Suprapubic skin (tissue), 4 donors: ENCODE data around the gene FYTTD1. TPM values are rescaled to one million over a fixed set of nuclear protein-coding genes. Genes with fewer than 3 reads are reported as not detected.

Experiments
- DNase-seq, 2 donors: peaks; one replicate each; pipeline ENCODE4 v3.0.0-alpha.2; 2019; ENCODE audit warnings: low spot score in 2 of 2
- H3K27ac ChIP-seq: fragments of 200-600 bp; sonication (generic); one replicate; pipeline ENCODE4 v1.5.1; 2019
- H3K27me3 ChIP-seq: fragments of 200-600 bp; sonication (generic); one replicate; pipeline ENCODE4 v1.5.1; 2019
- H3K36me3 ChIP-seq: fragments of 200-600 bp; sonication (generic); one replicate; pipeline ENCODE4 v1.5.1; 2019
- H3K4me1 ChIP-seq: fragments of 200-600 bp; sonication (generic); one replicate; pipeline ENCODE4 v1.5.1; 2019
- H3K4me3 ChIP-seq: fragments of 200-600 bp; sonication (generic); one replicate; pipeline ENCODE4 v1.5.1; 2019; ENCODE audit warnings: mild to moderate bottlenecking
- H3K9me3 ChIP-seq: fragments of 200-600 bp; sonication (generic); one replicate; pipeline ENCODE4 v1.5.1; 2019
- EP300 ChIP-seq: sonication (generic); formaldehyde crosslinking; IDR thresholded peaks from one replicate; pipeline ENCODE4 v1.6.1; 2017; ENCODE audit warnings: antibody characterized with exemption
- POLR2A ChIP-seq, 2 donors: fragments of 450-650 bp; IDR thresholded peaks; one replicate each; pipeline ENCODE4 v1.6.1; 2017; ENCODE audit warnings: antibody characterized with exemption in 2 of 2, mild to moderate bottlenecking in 2 of 2, moderate library complexity in 2 of 2
- POLR2AphosphoS5 ChIP-seq, 3 donors: sonication (generic); formaldehyde crosslinking; IDR thresholded peaks; one replicate each; pipeline ENCODE4 v1.6.1; 2017; ENCODE audit warnings: antibody characterized with exemption in 3 of 3
- WGBS: methylation state at CpG from one replicate; pipeline ENCODE4 v1.1.5; 2018; 5-methylcytosine and 5-hydroxymethylcytosine counted together
- total RNA-seq, 4 donors: library from RNA; depleted of rRNA; stranded (reverse); fragments of >200 nt; gene quantifications; one replicate each; pipeline ENCODE4 v1.1.0, GENCODE V29; 2016
- TF ChIP-seq, protein P1 (sequence below), 2 donors: fragments of 200-600 bp in 1 of 2; fragments of 450-650 bp in 1 of 2; sonication (generic) in 1 of 2; IDR thresholded peaks; one replicate each; pipeline ENCODE4 v1.5.1; 2016 to 2019; ENCODE audit warnings: antibody characterized with exemption in 2 of 2, mild to moderate bottlenecking in 1 of 2, moderate library complexity in 1 of 2

The FYTTD1 gene
- total RNA-seq, 4 donors from 2014 or later = 46.6 to 53.3 (median 49.9) TPM

DNA sequence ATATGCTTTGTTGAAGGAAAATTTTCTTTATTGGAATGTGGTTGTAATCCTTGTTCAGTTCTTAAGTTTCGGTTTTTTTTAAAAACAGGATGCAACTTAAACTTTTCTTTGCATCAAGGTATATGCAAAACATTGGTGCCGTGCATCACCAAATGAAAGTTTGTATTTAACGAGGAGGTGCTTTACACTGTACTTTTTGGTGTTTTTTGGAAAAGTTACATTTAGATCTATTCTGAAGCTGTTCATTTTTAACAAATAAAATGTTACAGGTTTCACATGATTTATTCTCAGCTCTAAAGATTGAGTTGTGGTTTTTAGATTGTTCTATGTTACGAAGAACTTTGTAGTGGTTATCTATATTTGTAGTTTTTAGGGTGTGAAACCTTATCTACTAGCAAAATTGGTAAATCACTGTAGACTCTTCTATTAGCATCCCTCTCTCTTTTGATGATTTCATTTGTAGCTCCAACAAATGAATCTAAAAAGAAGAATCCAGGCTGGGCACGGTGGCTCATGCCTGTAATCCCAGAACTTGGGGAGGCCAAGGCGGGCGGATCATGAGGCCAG lies 34.4 kb downstream of the FYTTD1 start:
- TF ChIP-seq POLR2AphosphoS5 (IDR thresholded peaks at IDR 0.05) (no peak), POLR2A (IDR thresholded peaks at IDR 0.05) (no peak), EP300 (no peak)
- TF ChIP-seq, protein P1, sequence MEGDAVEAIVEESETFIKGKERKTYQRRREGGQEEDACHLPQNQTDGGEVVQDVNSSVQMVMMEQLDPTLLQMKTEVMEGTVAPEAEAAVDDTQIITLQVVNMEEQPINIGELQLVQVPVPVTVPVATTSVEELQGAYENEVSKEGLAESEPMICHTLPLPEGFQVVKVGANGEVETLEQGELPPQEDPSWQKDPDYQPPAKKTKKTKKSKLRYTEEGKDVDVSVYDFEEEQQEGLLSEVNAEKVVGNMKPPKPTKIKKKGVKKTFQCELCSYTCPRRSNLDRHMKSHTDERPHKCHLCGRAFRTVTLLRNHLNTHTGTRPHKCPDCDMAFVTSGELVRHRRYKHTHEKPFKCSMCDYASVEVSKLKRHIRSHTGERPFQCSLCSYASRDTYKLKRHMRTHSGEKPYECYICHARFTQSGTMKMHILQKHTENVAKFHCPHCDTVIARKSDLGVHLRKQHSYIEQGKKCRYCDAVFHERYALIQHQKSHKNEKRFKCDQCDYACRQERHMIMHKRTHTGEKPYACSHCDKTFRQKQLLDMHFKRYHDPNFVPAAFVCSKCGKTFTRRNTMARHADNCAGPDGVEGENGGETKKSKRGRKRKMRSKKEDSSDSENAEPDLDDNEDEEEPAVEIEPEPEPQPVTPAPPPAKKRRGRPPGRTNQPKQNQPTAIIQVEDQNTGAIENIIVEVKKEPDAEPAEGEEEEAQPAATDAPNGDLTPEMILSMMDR (IDR thresholded peaks at IDR 0.05) = no peak
- Histone ChIP-seq H3K36me3 (peaks cover 38% of the 10 kb centered on the region), H3K27me3 (no peaks in the 10 kb centered on the region), H3K9me3 (no peaks in the 10 kb centered on the region), H3K27ac (no peak overlapping the region), H3K4me1 (no peaks in the 10 kb centered on the region), H3K4me3 (no peak overlapping the region)
- no peak for DNase-seq
- 96% methylated on average over 7 of the region's 7 CpGs for WGBS

DNA sequence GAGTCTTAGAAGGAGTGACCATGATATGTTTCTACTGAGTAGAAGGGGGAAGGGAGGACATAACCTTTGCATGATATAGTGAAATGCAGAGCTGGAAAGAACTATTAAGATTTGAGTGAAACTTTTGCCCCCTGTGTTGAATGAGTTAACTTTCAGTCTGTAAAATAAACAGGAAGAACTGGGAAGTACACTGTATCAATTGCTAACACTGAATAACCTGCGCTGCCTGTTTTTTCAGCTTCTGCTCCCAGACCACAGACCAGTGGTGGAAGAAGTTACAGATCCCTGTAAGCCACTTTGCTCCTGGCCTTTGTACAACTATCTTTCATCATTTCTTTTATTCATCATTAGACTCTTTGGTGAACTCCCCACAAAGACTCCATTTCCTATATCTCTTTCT lies 37.7 kb downstream of the FYTTD1 start:
- Histone ChIP-seq H3K36me3 (peaks cover 11% of the 10 kb centered on the region), H3K27me3 (no peaks in the 10 kb centered on the region), H3K9me3 (no peaks in the 10 kb centered on the region), H3K4me3 (no peak overlapping the region), H3K4me1 (peaks cover 9% of the 10 kb centered on the region), H3K27ac (no peak overlapping the region)
- DNase-seq = no peak
- TF ChIP-seq EP300 (no peak), POLR2A (IDR thresholded peaks at IDR 0.05) (no peak), POLR2AphosphoS5 (IDR thresholded peaks at IDR 0.05) (no peak)
- TF ChIP-seq, protein P1 (IDR thresholded peaks at IDR 0.05) = no peak
- WGBS = 77% methylated on average over 1 of the region's 1 CpG

DNA sequence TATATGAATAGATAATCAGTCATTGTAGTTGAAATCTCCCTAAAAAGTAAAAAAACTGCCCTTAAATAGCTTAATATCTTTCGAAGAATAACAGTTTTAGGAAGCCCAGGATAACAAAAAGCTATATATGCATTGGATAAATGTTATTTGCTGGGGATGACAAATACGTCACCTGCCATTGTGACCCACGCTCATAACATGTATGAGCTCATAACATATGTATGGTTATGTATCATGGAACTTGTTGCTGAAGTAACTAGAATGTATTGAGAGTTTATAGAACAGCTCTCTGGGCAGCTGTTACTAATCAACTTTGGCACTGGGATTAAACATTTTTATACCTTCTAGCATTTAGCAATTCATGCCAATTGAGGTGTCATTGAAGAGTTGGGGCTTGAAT lies 39.6 kb downstream of the FYTTD1 start:
- Histone ChIP-seq H3K4me3 (no peak overlapping the region), H3K4me1 (peaks cover 26% of the 10 kb centered on the region), H3K9me3 (no peaks in the 10 kb centered on the region), H3K36me3 (no peaks in the 10 kb centered on the region), H3K27me3 (no peaks in the 10 kb centered on the region), H3K27ac (no peak overlapping the region)
- no peak for DNase-seq
- 96% methylated on average over 3 of the region's 3 CpGs for WGBS
- TF ChIP-seq EP300 = no peak
- no peak for TF ChIP-seq POLR2A (IDR thresholded peaks at IDR 0.05)
- no peak for TF ChIP-seq POLR2AphosphoS5 (IDR thresholded peaks at IDR 0.05)
- TF ChIP-seq, protein P1 (IDR thresholded peaks at IDR 0.05) = no peak

DNA sequence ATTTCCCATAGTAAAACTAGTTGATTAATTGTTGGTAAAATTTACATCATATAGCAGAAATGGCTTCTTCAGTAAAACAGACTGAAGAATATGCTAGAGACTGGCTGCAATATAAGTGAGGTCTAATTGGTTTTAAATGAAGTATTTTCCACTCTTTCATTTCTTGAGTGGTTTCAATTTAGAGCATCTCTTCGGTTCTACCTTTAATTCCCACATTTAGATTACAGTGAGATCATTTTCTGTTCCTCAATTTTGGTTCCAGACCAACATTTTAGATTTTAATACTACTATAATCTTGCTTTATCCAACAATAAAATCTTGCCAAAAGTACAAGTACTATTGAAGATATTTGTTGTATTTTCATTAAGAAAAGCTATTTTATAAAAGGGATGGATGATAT lies 40.4 kb downstream of the FYTTD1 start:
- Histone ChIP-seq H3K27me3 (no peaks in the 10 kb centered on the region), H3K36me3 (no peaks in the 10 kb centered on the region), H3K9me3 (no peaks in the 10 kb centered on the region), H3K27ac (peak overlapping the region; percentile 97), H3K4me1 (peaks cover 29% of the 10 kb centered on the region), H3K4me3 (no peak overlapping the region)
- DNase-seq = no peak
- TF ChIP-seq POLR2A (IDR thresholded peaks at IDR 0.05) = no peak
- TF ChIP-seq EP300 = no peak
- TF ChIP-seq, protein P1 (IDR thresholded peaks at IDR 0.05) = no peak
- TF ChIP-seq POLR2AphosphoS5 (IDR thresholded peaks at IDR 0.05) = no peak
- 73% methylated on average over 1 of the region's 1 CpG for WGBS

DNA sequence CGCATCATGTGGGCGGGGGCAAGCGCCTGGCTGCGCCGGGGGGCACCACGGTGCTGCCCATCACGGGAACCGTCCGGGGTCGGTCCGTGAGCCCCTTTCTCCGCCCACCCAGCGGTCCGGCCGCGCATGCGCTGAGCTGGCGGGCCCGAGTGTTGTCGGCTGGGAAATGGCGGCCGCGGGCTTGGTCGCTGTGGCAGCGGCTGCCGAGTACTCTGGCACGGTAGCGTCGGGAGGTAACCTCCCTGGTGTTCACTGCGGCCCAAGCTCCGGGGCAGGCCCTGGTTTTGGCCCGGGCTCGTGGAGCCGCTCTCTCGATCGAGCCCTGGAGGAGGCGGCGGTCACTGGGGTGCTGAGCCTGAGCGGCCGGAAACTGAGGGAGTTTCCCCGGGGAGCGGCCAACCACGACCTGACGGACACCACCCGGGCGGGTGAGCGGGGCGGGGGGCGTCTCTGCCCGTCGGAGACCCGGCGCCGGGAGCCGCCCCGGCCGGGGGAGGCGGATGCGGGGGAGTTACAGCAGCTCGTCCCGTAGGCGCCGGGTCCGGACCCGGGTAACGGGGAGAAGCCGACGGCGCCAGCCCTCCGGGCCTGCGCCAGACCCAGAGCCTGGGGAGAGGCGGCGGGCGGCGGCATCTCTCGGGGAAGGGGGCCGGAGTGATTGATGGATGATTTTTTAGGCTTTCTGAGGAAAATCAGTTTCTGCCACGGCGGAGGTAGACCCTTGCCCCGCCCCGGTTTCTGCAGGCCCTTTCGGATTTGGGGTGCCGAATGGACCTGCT lies 41.6 kb downstream of the FYTTD1 start, which contains the start of gene LRCH3:
Gene LRCH3 (plus strand): TSS at position 142 of the 779 bp plus-strand sequence. CDS start 25 bp downstream, at position 167.
- Histone ChIP-seq H3K27me3 (no peaks in the 10 kb centered on the region), H3K4me3 (peak within 1 kb of the TSS; percentile 75), H3K27ac (peak within 1 kb of the TSS; percentile 97), H3K36me3 (no peaks in the 10 kb centered on the region), H3K4me1 (peaks cover 31% of the 10 kb centered on the region), H3K9me3 (no peaks in the 10 kb centered on the region)
- DNase-seq = peak; percentile 90 to 91
- TF ChIP-seq, protein P1 (IDR thresholded peaks at IDR 0.05) = no peak
- TF ChIP-seq POLR2A (IDR thresholded peaks at IDR 0.05) (peak; percentile 64 to 77), POLR2AphosphoS5 (IDR thresholded peaks at IDR 0.05) (peak; percentile 64 to 86 (median 68)), EP300 (no peak)
- under 1% methylated on average over 30 of the region's 83 CpGs for WGBS
